CD14-positive monocyte (primary cell): Measurements from ENCODE around the gene AKR1B1. TPM values are rescaled to one million over a fixed set of nuclear protein-coding genes. Genes with fewer than 3 reads are reported as not detected.

Experiments used
- DNase-seq, 3 donors: peaks; one replicate each; pipeline ENCODE4 v3.0.0-alpha.2; 2011 to 2022
- H2AFZ ChIP-seq: 2 replicates; pipeline ENCODE4 v1.6.0; 2012; ENCODE audit warnings: mild to moderate bottlenecking, low read depth, low read length, inconsistent platforms; ENCODE audit not compliant: insufficient read depth, poor library complexity, severe bottlenecking
- H3K27ac ChIP-seq, 2 donors: 1 replicate in 1 of 2; 2 replicates in 1 of 2; pipeline ENCODE4 v1.5.1; 2012 to 2013; ENCODE audit warnings: low read length in 2 of 2, control low read depth in 1 of 2, inconsistent platforms in 1 of 2, low read depth in 1 of 2, mild to moderate bottlenecking in 1 of 2
- H3K27me3 ChIP-seq, 2 donors: one replicate each; pipeline versions ENCODE4 v1.6.0 to v1.6.1; 2011 to 2013; ENCODE audit warnings: low read length in 2 of 2; ENCODE audit not compliant: control insufficient read depth in 2 of 2, insufficient read depth in 2 of 2
- H3K36me3 ChIP-seq, 2 donors: replicated peaks in 1 of 2; 1 replicate in 1 of 2; 2 replicates in 1 of 2; pipeline versions ENCODE4 v1.5.1 to v1.6.1; 2012 to 2013; ENCODE audit warnings: low read length in 2 of 2, control low read depth in 1 of 2, inconsistent platforms in 1 of 2, mild to moderate bottlenecking in 1 of 2; ENCODE audit not compliant: insufficient read depth in 2 of 2, control insufficient read depth in 1 of 2
- H3K4me1 ChIP-seq, 2 donors: 1 replicate in 1 of 2; 2 replicates in 1 of 2; pipeline versions ENCODE4 v1.5.1 to v1.6.1; 2012 to 2013; ENCODE audit warnings: low read length in 2 of 2, control low read depth in 1 of 2, inconsistent platforms in 1 of 2, mild to moderate bottlenecking in 1 of 2, moderate library complexity in 1 of 2; ENCODE audit not compliant: insufficient read depth in 2 of 2, control insufficient read depth in 1 of 2
- H3K4me2 ChIP-seq: replicated peaks from 2 replicates; pipeline ENCODE3; 2012; ENCODE audit warnings: low read length, moderate library complexity, mild to moderate bottlenecking; ENCODE audit not compliant: poor library complexity, severe bottlenecking; ENCODE audit errors: extremely low read depth
- H3K4me3 ChIP-seq, 3 experiments: fragments of 200-600 bp in 1 of 3; sonication (generic) in 1 of 3; replicated peaks in 1 of 3; 1 replicate in 2 of 3; 2 replicates in 1 of 3; pipeline ENCODE4 v1.5.1; 2011 to 2013; ENCODE audit warnings: low read length in 3 of 3, mild to moderate bottlenecking in 3 of 3, control low read depth in 2 of 3, low read depth in 2 of 3, inconsistent platforms in 1 of 3, moderate library complexity in 1 of 3
- H3K79me2 ChIP-seq: 2 replicates; pipeline ENCODE4 v1.6.0; 2012; ENCODE audit warnings: mild to moderate bottlenecking, control low read depth, inconsistent platforms, low read length, moderate library complexity; ENCODE audit not compliant: insufficient read depth
- H3K9ac ChIP-seq: 2 replicates; pipeline ENCODE4 v1.6.0; 2017; ENCODE audit warnings: low read length, mild to moderate bottlenecking; ENCODE audit not compliant: insufficient read depth, poor library complexity, severe bottlenecking
- H3K9me3 ChIP-seq, 2 donors: replicated peaks in 1 of 2; 1 replicate in 1 of 2; 2 replicates in 1 of 2; pipeline versions ENCODE4 v1.5.1 to v1.6.1; 2012 to 2013; ENCODE audit warnings: low read length in 2 of 2, control low read depth in 1 of 2; ENCODE audit not compliant: control insufficient read depth in 1 of 2, insufficient read depth in 1 of 2
- H4K20me1 ChIP-seq: 2 replicates; pipeline ENCODE4 v1.6.0; 2012; ENCODE audit warnings: mild to moderate bottlenecking, low read length, control low read depth, moderate library complexity; ENCODE audit not compliant: insufficient read depth
- H3K27ac Mint-ChIP-seq, 7 donors: one replicate each; pipeline ENCODE4 v1.8.0; 2020; ENCODE audit warnings: mild to moderate bottlenecking in 7 of 7, mixed read lengths in 7 of 7, moderate library complexity in 6 of 7, inconsistent platforms in 2 of 7
- H3K27me3 Mint-ChIP-seq, 3 donors: one replicate each; pipeline ENCODE4 v1.8.0; 2021 to 2022; ENCODE audit warnings: low read depth in 3 of 3, mild to moderate bottlenecking in 3 of 3, mixed read lengths in 3 of 3, moderate library complexity in 3 of 3, inconsistent platforms in 1 of 3
- H3K36me3 Mint-ChIP-seq, 2 donors: one replicate each; pipeline ENCODE4 v1.8.0; 2020; ENCODE audit warnings: mixed read lengths in 2 of 2, inconsistent platforms in 1 of 2, mild to moderate bottlenecking in 1 of 2
- H3K4me1 Mint-ChIP-seq: one replicate; pipeline ENCODE4 v1.8.0; 2020; ENCODE audit warnings: mild to moderate bottlenecking, mixed read lengths
- H3K4me3 Mint-ChIP-seq, 2 donors: one replicate each; pipeline ENCODE4 v1.8.0; 2020; ENCODE audit warnings: mild to moderate bottlenecking in 2 of 2, mixed read lengths in 2 of 2, moderate library complexity in 1 of 2
- H3K9me3 Mint-ChIP-seq, 7 donors: one replicate each; pipeline ENCODE4 v1.8.0; 2020 to 2022; ENCODE audit warnings: mixed read lengths in 7 of 7, mild to moderate bottlenecking in 6 of 7, moderate library complexity in 6 of 7, inconsistent platforms in 2 of 7
- CTCF ChIP-seq: fragments of 200-600 bp; IDR thresholded peaks from one replicate; pipeline ENCODE4 v1.8.0; 2022; ENCODE audit warnings: antibody characterized with exemption, mild to moderate bottlenecking
- WGBS: methylation state at CpG from one replicate; pipeline ENCODE4 v1.1.5; 2013; ENCODE audit warnings: missing lambda C conversion rate; ENCODE audit not compliant: insufficient coverage; 5-methylcytosine and 5-hydroxymethylcytosine counted together
- intact Hi-C, 2 donors: fragments of 100-400 bp; cut with micrococcal nuclease; formaldehyde crosslinking; loops; one replicate each; pipeline versions ENCODE4 v1.15.0 to v1.15.1; 2023
- polyA plus RNA-seq, 3 donors: library from polyadenylated mRNA; depleted of rRNA in 1 of 3; unstranded in 2 of 3; stranded (reverse) in 1 of 3; fragments of 300-500 nt in 2 of 3; fragments of >200 nt in 1 of 3; fragmentation: Illumina TruSeq in 2 of 3; gene quantifications; 1 replicate in 2 of 3; 2 replicates in 1 of 3; pipeline ENCODE4 v1.2.3, GENCODE V29; 2012 to 2021

AKR1B1 gene
- polyA plus RNA-seq, 3 donors: 50.1 to 66.4 (median 62.6) TPM

- TF ChIP-seq CTCF: no peak
- no peak overlapping the region for H3K9ac ChIP-seq
- H3K79me2 ChIP-seq: no peaks in the 10 kb centered on the region
- DNase-seq: no peak
- Mint-ChIP-seq H3K36me3 (no peaks in the 10 kb centered on the region), H3K4me3 (no peak overlapping the region), H3K9me3 (peaks cover 0 to 1% (median 0%) of the 10 kb centered on the region in 7 donors), H3K27me3 (peaks cover 0 to 5% (median 0%) of the 10 kb centered on the region in 3 donors), H3K4me1 (peaks cover 7% of the 10 kb centered on the region), H3K27ac (no peak overlapping the region)
- no CpG with 5 or more reads among the region's 5 CpGs for WGBS
- no peak overlapping the region for H3K27ac ChIP-seq
- no peak overlapping the region for H3K4me3 ChIP-seq
- no peaks in the 10 kb centered on the region for H3K27me3 ChIP-seq
- peaks cover 3 to 4% of the 10 kb centered on the region in 2 donors for H3K4me1 ChIP-seq
- no peaks in the 10 kb centered on the region for H4K20me1 ChIP-seq
- H3K36me3 ChIP-seq: no peaks in the 10 kb centered on the region
- H3K4me2 ChIP-seq: no peak overlapping the region
- no peaks in the 10 kb centered on the region for H3K9me3 ChIP-seq
- no peak overlapping the region for H2AFZ ChIP-seq
- intact Hi-C loops: no loop called here
These were observed 42.1 kb upstream of the AKR1B1 start for GRCh38 chr7:134500982-134501381.

GRCh38 chr7:134500406-134500805 lies 41.5 kb upstream of the AKR1B1 start:
- Mint-ChIP-seq H3K36me3 (no peaks in the 10 kb centered on the region), H3K27me3 (peaks cover 0 to 5% (median 0%) of the 10 kb centered on the region in 3 donors), H3K27ac (no peak overlapping the region), H3K4me1 (peaks cover 7% of the 10 kb centered on the region), H3K4me3 (no peak overlapping the region), H3K9me3 (peaks cover 0 to 1% (median 0%) of the 10 kb centered on the region in 7 donors)
- H3K27me3 ChIP-seq: no peaks in the 10 kb centered on the region
- H3K4me2 ChIP-seq: no peak overlapping the region
- intact Hi-C loops: no loop called here
- no peak overlapping the region for H3K4me3 ChIP-seq
- DNase-seq: no peak
- no peaks in the 10 kb centered on the region for H4K20me1 ChIP-seq
- H3K79me2 ChIP-seq: no peaks in the 10 kb centered on the region
- H3K27ac ChIP-seq: no peak overlapping the region
- 100% methylated on average over 1 of the region's 2 CpGs for WGBS
- no peak overlapping the region for H2AFZ ChIP-seq
- H3K9ac ChIP-seq: no peak overlapping the region
- no peaks in the 10 kb centered on the region for H3K9me3 ChIP-seq
- TF ChIP-seq CTCF: no peak
- no peaks in the 10 kb centered on the region for H3K36me3 ChIP-seq
- peaks cover 3 to 4% of the 10 kb centered on the region in 2 donors for H3K4me1 ChIP-seq
